ENCODE results near the gene ZNF333.

- no peak for TF ChIP-seq CTCF (conservative IDR thresholded peaks at IDR 0.05)
- no peak for TF ChIP-seq ZFX (IDR thresholded peaks at IDR 0.05)
These were observed 28.8 kb downstream of the ZNF333 start for GRCh38 chr19:14718522-14719116.
